ENCODE results near the gene PTPRE.

PTPRE gene

DNA sequence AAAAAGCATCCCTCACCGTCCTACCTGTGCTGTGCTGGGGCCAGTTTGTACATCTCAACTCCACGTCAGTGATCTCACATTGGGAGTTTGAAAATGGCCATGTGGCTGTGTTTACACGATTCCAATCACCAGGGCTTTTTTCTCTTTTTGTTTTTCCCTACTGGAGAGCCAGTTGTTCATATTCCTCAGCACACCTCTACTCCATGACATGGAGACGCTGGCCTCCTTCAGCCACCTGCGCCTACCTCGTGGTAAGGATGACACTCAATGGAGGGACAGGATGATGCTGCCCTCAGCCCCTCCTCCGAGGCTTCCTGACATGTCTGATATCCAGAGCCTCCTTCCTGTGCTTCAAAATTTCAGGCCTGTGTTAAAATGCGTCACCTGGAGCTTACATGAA lies 24.5 kb upstream of the PTPRE start:
- in situ Hi-C loops (cut with MboI; ENCODE audit: low sequenced_read_pairs) = no loop called here

DNA sequence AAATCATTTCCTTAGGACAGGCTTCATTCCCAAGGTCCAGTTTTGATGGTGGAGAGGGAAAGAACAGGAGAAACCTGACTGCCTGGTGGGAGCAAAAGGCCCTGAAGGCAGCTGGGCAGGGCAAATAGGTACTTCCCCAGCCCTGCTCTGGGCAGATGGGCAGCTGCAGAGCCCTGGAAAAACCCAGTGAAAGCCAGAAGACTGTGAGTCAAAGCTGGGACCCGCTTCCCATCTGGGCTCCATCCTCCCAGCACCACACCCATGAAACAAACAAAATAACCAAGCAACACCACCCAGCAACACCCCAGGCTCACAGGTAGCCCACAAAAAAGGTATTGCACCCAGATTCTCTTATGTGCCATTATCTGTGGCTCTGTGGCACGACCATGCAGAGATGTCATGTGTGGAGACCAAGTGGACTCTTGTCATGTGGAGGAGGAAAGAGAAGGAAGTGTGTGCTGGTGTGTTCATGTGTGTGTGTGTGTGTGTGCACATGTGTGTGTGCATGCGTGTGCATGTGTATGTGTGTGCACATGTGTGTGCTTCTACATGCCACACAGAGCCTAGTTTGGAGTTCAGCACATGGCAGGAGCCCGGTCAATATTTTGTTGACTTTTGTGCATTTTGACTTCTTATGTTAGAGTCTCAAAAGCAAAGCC lies 24.0 kb upstream of the PTPRE start:
- in situ Hi-C loops (cut with MboI; ENCODE audit: low sequenced_read_pairs) = no loop called here

DNA sequence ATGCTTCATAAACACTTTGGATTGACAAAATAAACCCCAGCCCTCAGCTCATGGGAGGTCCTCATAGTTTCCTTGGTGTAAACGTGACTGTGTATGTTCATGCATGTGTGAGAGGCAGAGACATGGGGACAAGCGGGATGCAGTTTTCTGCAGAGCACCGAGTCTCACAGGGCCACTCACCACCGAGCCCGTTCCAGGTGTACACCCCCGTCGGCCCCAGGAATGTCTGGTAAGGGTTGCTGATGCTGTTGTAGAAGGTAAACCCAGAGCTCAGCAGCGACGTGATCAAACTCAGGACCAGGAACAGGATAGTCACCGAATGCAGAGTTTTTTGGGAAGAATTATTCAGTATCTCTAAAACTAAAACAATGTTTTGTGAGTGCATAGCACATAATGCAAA lies 23.4 kb upstream of the PTPRE start:
- in situ Hi-C loops (cut with MboI; ENCODE audit: low sequenced_read_pairs) = no loop called here

DNA sequence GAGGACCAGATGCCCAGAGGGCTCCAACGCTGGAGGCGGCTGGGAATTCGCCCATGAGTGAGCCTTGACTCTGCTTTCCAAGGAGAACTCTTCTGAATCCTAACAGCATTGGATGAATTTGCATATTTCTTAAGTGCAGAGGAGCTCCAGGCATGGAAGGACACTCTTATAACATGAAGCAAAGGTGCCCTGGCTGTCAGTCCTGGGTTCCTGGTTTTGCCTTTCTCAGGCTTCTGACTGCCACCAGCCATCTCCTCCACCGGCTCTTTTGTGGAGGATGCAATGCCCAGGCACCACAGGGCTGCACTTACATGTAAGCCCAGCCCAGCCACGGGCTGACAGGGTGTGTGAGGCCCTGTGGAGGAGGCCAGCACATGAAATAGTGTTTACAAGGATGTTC lies 22.4 kb upstream of the PTPRE start:
- in situ Hi-C loops (cut with MboI; ENCODE audit: low sequenced_read_pairs) = no loop called here

DNA sequence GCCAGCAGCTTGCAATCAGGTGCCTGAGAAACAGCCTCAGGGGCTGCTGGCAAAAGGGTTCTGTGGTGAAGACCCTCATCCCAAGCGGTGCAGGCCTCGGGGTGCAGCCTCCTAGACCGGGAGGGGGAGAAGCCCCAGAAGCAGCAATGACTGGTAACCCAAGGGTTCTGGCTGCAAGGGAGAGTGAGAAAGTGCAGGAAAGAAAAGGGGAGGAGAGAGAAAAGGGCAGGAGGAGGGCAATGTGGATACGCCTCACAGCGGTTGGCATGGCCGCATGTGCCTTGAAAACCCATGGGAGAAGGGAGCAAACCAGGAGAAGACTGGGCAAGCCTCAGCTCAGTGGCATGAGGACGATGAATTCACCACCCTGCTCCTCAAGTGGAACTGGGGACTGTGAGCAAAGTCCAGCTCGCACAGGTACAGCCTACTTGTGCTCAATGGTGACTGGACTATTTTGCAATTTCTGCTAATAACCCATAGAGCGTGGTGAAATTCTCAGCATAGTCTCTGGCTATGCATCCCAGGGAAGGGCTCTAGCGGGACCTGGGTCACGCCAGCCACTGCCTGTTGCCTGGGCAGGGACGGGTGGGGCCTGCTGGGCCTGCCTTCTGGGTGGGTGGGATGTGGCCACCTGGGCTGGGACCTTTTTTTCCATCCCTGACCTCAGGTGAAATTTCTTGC lies 20.4 kb upstream of the PTPRE start:
- in situ Hi-C loops (cut with MboI; ENCODE audit: low sequenced_read_pairs) = no loop called here

DNA sequence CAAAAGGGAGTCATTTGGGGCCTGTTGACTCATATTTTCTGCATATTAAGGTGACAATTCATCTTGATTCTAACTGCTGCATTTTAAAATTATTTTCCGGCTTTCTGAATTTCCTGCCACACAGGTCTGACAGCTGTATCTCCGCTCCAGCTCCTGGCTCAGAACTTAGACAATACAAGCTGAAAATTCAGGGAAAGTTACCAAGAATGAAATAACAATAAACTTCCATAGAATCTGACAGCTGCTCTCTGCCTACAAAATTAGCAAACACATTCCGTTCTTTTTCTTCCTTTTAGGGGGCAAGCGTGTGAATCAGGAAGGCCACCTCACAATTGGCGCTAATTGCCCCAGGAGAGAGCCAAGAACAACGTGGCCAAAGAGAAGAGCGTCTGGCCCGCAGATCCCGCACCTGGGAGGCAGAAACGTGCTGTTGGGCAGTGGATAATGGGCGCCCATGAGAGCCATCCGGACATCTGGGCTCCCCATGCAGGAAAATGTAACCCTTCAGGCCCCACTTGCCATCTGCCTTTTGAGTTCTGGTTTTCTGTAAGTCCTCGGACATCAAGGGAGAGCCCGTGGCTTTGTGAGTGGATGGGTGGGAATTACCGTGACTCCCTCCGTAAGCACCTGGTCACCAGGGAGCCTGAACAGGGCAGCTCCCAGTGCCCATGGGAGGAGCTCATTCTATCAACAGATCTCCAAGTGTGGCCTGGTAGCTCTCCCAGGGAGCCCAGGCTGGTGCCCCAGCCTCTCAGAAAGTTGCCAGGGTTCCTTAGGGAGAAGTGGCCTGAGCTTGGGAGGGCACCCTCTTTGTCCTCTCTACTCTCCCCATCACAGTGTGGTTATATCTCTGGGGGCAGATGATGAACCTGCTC lies 19.1 kb upstream of the PTPRE start:
- in situ Hi-C loops (cut with MboI; ENCODE audit: low sequenced_read_pairs) = no loop called here

DNA sequence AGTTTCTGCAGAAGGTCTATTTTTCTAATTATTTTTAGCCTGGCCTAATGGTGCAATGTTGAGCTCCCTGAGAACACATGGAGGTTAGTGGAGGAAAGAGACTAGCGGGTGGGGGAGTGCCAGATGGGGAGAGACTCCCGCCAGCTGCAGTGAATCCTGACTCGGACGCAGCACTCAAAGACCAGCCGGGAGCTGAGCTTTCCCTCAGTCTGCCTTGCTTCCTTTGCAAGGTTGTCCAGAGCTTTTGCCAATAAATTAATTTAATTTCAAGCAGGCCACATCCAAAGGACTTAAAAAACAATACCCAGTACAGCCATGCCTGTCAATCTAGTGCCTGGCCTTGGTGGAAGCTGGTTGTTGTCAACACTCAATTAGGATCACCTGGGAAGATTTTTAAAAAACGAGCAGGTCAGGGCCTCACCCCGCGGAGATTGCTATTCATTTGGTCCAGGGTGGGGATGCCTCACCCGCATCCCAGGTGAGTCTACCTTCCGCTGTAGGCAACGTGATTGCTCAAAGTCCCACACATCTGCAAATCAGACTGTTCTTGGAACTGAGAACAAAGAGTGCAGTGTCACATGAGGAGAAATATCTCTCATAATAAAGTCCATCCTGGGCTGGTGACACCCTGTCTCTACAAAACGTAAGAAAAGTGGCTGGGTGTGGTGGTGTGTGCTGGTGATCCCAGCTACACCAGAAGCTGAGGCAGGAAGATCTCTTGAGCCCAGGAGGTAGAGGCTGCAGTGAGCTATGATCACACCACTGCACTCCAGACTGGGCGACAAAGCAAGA lies 18.2 kb upstream of the PTPRE start:
- in situ Hi-C loops (cut with MboI; ENCODE audit: low sequenced_read_pairs) = no loop called here

DNA sequence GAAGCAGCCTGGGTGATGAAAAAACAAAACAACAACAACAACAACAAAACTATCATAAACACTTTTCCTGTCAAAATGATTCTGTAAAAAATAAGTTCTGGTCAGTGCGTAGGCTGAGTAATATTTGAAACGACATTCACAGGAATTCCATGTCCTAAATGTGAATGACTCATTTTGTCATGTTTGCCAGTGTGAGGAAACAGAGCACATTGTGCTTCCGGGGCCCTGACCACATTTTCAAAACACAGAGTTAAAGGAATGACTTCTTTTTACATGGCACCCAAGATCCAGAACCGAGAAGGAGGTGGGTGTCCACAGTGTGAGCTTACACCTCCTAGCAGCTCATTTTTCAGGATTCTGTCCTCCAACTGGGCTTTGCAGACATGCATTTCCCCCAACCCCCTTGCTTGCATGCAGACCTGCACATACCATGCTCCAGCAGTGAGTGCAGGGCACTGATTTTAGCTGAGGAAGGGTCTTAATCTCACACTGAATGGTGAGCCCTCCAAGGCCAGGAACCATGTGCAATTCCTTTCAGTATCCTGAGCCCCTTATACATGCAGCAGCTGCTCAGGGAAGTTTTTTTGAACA lies 17.2 kb upstream of the PTPRE start:
- in situ Hi-C loops (cut with MboI; ENCODE audit: low sequenced_read_pairs) = no loop called here

DNA sequence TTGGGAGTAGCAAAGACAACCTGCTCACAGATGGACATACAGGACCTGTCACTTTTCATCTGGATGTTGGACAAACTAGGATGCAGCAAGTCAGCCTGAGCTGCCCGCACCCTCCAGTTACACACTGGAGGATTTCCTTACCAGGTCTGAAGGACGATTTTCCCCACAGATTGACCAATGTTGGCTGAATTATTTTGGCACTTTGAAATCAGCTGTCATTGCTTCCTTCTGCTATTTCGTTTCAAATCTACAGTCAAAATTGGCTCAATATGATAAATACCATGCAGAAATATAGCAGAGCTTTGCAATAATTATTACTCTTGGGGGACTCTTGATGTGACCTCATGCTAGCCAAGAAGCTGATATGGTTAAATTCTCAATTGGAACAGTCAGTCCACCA lies 16.7 kb upstream of the PTPRE start:
- in situ Hi-C loops (cut with MboI; ENCODE audit: low sequenced_read_pairs) = no loop called here

DNA sequence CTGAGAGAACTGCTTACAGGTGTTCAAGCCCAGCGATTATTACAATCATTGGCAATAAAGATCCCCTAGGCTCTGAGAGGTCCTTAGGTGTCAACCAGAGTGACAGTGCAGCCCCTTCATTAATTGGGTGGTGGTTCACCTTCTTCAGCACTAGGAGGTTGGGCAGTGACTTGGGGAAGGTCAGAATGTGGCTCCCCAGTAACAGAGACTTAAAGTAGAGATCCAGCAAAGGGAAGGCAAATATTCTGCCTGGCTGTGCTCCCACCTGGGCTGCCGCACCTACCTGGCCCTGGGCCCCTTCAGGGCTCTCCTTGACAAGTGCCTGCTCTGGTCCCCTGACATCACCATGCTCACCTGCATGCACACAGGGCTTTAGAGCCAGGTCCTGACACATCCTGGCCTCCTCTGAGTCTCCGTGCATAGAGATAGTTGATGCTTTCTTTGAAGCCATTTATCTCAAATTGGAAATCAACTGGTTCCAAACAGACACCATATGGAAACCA lies 16.0 kb upstream of the PTPRE start:
- in situ Hi-C loops (cut with MboI; ENCODE audit: low sequenced_read_pairs) = no loop called here

DNA sequence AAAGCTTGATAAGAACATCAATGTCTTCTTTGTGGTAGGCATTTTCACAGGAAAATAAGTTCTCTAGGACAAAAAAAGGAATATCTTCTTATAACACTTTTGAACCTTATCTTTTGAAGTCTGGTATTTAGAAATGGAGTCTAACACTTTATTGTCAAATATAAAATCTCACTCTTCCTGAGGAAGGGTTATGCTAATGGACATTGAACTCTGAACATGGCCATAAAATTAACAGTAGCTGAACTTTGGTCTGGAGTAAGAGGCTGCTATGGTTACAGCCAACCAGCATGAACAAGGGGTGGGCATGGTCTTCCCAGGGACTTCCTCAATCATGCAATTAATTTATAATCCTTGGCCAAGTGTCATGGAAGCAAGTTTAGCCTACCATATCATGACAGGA lies 14.2 kb upstream of the PTPRE start, which contains the start of gene CLRN3:
Gene CLRN3, minus strand, starts transcription at position 199 of the 400 bp plus-strand sequence. Its CDS starts 157 bp downstream, at position 42.
- in situ Hi-C loops (cut with MboI; ENCODE audit: low sequenced_read_pairs) = no loop called here

DNA sequence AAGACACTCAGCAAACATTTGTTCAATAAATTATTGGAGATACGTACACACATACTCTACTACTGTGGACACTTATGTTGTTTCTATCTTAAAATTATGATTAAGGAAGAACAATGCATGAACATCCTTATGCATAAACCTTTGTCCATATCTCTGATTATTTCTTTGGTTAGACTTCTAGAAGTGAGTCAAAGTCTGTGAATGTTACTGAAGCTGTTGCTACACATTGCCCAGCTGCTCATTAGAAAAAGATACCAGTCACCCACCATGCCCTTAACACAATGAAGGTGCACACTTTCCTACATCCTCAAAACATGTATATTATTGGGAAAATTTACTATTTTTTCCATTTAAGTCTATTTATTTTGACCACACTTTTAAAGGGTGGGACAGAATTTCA lies 12.8 kb upstream of the PTPRE start:
- in situ Hi-C loops (cut with MboI; ENCODE audit: low sequenced_read_pairs) = no loop called here

DNA sequence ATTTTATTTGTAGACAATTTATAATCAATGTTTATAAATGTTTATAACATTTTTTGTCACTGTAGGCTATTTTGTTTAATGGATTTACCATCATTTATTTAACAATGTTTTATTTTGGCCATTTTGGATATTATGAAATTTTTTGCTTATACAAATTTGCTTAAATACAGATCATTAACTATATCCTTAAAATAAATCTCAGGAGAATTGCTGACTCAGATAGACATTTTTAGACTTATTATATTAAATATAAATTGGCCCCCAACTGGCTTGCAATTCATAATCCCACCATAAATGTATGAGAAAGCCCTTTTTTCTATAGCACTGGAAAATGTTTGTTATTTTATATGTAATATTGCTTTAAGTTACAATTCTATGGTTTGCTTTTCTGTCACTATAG lies 10.3 kb upstream of the PTPRE start:
- in situ Hi-C loops (cut with MboI; ENCODE audit: low sequenced_read_pairs) = no loop called here

DNA sequence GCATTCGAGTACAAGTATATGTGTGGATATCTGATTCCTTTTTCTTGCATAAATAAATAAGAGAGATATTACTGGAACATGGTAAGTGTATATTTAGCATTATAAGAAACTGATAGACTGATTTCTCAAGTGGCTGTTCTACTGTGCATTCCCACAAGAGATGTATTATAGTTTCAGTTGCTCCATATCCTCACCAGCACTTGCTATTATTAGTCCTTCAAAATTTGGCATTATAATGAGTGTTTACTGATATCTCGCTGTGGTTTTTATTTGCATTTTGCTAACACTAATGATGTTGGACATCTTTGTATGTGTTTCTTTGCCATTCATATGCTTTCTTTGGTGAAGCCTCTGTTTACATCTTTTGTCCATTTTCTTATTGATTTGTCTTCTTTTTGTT lies 9.7 kb upstream of the PTPRE start:
- in situ Hi-C loops (cut with MboI; ENCODE audit: low sequenced_read_pairs) = no loop called here

DNA sequence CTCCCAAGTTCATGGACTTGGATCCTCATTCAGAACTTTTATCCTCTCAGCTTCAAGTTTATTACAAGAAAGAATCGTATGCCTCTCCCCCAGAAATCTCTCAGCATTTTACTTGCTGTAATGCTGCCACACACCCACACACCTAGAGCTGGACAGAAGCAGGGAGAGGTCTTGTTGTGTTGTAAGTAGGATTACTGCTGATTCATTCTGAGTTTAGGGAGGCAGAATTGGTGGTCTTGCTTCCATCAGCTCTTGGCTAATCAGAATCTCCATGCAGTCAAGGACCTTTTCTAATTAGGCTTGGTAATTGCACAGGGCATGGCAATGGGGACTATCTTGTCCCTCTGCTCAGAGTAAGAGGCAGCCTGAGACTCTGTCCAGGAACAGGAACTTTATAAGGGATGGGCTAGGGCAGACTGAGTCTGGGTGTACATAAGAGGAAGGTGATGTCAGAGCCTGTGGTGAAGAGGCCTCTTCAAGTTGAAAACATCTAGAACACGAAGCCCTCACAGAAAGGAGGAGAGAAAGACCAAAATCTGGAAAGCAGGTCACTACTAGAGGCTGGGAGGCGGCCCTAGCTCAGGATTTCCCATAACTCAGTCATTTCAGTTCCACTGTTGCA lies 7.0 kb upstream of the PTPRE start:
- in situ Hi-C loops (cut with MboI; ENCODE audit: low sequenced_read_pairs) = loop anchor here (10.0 kb wide), 1 partner anchor 115 kb away; no protein-coding TSS in a partner anchor

DNA sequence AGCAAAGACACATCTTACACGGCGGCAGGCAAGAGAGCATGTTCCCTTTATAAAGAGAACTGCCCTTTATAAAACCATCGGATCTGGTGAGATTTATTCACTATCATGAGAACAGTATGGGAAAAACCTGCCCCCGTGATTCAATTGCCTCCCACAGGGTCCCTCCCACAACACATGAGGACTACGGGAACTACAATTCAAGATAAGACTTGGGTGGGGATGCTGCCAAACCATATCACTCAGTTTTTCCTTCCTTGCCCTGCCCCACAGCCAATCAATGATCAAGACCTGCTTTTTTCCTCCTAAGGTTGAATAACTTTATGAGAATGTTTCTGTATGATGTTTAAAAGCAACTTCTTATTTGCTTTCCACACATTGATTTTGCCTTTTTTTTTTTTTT lies 3.1 kb upstream of the PTPRE start:
- in situ Hi-C loops (cut with MboI; ENCODE audit: low sequenced_read_pairs) = loop anchor here (10.0 kb wide), 1 partner anchor 111 kb away; no protein-coding TSS in a partner anchor

DNA sequence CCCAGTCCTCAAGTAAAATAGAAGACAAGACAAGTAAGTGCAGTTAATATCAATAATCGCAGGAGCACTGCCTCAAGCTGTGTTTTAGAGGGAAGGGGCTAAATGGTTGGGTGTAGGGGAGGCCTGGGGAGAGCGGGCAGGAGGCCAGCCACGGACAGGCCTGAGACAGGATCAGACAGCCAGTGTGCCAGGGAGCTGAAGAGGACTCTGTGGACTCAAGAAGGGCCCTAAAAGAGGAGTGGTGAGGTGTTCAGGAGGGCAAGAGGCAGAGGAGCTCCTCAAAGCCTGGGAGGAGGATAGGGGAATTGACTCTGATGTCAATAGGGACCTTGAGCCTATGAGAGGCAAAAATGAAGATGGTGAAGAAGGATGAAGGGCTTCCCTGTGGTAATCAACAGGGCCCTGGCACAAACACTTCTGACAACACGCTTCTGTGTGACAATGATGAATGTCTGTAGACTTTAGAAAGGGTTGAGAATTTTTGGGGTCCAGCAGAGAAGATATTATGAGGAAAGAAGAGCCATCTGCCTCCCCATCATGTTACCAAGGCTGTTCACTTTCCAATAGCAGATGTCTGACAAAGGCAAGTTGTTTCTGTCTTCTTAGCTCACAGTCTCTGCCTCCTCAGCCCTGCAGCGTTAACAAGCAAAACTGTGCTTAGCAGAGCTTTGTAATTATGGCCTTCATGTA lies 2.4 kb upstream of the PTPRE start:
- in situ Hi-C loops (cut with MboI; ENCODE audit: low sequenced_read_pairs) = loop anchor here (10.0 kb wide), 1 partner anchor 110 kb away; no protein-coding TSS in a partner anchor

DNA sequence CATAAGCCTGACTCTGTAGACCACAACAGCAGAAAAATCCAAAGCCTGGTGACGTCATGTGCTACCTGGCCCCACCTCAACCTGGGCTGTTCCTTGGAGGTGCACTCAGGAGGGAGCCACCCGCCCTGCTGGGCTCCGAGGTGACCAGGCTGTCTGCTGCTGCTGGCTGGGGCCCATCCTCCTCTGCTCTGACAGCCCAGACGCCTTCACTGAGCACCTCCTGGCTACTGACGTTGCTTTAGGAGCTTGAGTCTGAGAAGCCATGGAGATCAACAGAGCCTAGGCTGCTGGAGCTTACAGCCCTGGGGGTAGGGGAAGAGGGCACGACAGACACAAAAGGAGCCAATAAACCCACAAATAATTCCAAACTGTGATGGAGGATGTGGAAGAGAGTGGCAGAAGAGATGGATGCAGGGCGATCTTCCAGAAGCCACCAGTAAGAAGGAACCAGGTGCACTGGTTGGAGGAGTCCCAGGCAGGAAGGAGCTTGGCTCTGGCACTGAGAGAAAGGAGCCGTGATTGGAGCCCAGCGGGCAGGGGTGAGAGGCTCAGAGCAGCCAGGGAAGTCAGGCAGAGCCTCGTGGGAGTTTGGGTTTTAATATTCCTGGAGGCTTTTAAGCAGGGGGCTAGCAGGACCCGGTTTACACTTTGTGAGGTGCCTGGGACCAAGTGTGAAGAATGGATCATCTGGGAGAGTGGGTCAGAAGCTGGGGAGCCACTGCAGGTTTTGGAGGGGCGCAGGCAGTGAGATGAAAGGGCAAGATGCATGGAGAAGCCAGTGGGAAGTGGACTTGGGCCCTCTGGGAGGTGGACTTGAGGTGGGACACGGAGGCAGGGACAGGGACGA lies 1.7 kb upstream of the PTPRE start:
- in situ Hi-C loops (cut with MboI; ENCODE audit: low sequenced_read_pairs) = loop anchor here (10.0 kb wide), 1 partner anchor 110 kb away; no protein-coding TSS in a partner anchor
